T-helper 1 cell treated with Interleukin-12 subunit alpha and Interleukin-12 subunit beta and Interleukin-4 antibody, amounts not matched to agents 30 μg/mL and 1 μg/mL, for 36 hours (primary cell): ENCODE measurements around the gene ZNF226.
"Not testable (repeated sequence)": the region's sequence is repeated elsewhere in the genome, so short reads cannot be mapped to it uniquely, and the experiment has no call there.

Experiments
- H3K27ac Mint-ChIP-seq: one replicate; pipeline ENCODE4 v1.8.0; 2021; ENCODE audit warnings: mild to moderate bottlenecking, mixed read lengths
- H3K27me3 Mint-ChIP-seq: one replicate; pipeline ENCODE4 v1.8.0; 2021; ENCODE audit warnings: low read depth, mixed read lengths
- H3K36me3 Mint-ChIP-seq: one replicate; pipeline ENCODE4 v1.8.0; 2021; ENCODE audit warnings: low read depth, mixed read lengths
- H3K4me1 Mint-ChIP-seq: one replicate; pipeline ENCODE4 v1.8.0; 2021; ENCODE audit warnings: low read depth, mixed read lengths
- H3K4me3 Mint-ChIP-seq: one replicate; pipeline ENCODE4 v1.8.0; 2021; ENCODE audit warnings: mild to moderate bottlenecking, moderate library complexity, mixed read lengths
- H3K9me3 Mint-ChIP-seq: one replicate; pipeline ENCODE4 v1.8.0; 2021; ENCODE audit warnings: mixed read lengths

The ZNF226 gene

DNA sequence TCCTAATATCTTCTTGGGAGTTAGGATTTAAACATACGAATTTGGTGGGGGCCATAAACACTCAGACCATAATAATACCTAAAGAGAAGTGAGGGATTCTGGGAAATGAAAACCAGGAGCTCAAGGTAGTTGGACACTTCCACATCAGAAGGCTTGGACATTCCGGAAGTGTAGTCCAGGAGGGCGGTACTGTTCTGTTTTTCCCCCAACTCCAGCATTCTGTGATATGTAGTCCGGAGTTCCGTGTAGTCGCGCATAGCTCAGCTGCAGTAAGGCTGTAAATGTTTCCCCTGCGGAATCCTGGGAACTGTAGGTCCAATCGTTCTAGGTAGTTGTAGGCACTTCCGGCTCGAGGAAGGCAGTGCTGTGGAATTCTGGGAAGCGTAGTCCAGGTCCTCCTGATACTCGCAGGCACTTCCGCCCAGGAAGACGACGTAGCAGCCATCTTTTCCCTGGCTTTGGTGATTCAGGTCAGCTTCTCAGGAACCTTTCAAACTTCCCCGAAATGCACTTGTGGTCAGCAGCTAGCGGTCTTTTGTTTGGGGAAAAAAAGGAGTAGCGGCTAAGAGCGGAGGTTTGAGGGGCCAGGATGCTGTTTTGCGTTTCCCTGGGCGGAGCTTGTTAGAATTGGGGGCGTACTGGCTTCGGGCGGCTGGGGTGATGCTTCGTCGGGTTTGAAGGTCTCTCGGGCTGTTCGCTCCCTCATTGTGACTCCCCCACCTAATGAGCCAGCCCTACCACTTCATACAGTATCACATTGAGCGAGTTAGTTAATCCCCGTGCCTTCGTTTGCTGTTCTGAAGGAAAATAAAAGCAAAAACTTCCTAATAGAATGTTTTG lies at the start of gene ZNF226:
Gene ZNF226 (plus strand): TSS at position 428 of the 840 bp plus-strand sequence. CDS start 4,981 bp downstream, outside the sequence.
- Mint-ChIP-seq H3K36me3 (peaks cover 43% of the 10 kb centered on the region), H3K27ac (peak within 1 kb of the TSS; percentile 88), H3K27me3 (no peaks in the 10 kb centered on the region), H3K4me3 (peak within 1 kb of the TSS; percentile 94), H3K4me1 (peaks cover 16% of the 10 kb centered on the region), H3K9me3 (peaks cover 51% of the 10 kb centered on the region)

DNA sequence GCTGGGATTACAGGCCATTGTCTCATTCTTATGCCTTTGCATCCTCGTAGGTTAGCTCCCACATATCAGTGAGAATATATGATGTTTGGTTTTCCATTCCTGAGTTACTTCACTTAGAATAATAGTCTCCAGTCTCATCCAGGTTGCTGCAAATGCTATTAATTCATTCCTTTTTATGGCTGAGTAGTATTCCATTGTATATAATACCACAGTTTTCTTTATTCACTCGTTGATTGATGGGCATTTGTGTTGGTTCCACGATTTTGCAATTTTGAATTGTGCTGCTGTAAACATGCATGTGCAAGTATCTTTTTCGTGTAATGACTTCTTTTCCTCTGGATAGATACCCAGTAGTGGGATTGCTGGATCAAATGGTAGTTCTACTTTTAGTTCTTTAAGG lies 43.7 kb upstream of the ZNF226 start:
- not testable (repeated sequence) for H3K27me3 Mint-ChIP-seq, H3K4me1 Mint-ChIP-seq, H3K27ac Mint-ChIP-seq, H3K4me3 Mint-ChIP-seq
- peaks cover 82% of the 10 kb centered on the region for H3K36me3 Mint-ChIP-seq
- peaks cover 50% of the 10 kb centered on the region for H3K9me3 Mint-ChIP-seq

DNA sequence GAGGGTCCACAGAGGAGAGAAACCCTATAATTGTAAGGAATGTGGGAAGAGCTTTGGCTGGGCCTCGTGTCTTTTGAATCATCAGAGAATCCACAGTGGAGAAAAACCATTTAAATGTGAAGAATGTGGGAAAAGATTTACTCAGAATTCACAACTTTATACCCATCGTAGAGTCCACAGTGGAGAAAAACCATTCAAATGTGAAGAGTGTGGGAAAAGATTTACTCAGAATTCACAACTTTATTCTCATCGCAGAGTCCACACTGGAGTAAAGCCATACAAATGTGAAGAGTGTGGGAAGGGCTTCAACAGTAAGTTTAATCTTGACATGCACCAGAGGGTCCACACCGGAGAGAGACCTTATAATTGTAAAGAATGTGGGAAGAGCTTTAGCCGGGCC lies 32.9 kb upstream of the ZNF226 start:
- no peak overlapping the region for H3K4me3 Mint-ChIP-seq
- peaks cover 49% of the 10 kb centered on the region for H3K9me3 Mint-ChIP-seq
- H3K27me3 Mint-ChIP-seq, result no peaks in the 10 kb centered on the region
- H3K4me1 Mint-ChIP-seq, result no peaks in the 10 kb centered on the region
- peaks cover 31% of the 10 kb centered on the region for H3K36me3 Mint-ChIP-seq
- no peak overlapping the region for H3K27ac Mint-ChIP-seq

DNA sequence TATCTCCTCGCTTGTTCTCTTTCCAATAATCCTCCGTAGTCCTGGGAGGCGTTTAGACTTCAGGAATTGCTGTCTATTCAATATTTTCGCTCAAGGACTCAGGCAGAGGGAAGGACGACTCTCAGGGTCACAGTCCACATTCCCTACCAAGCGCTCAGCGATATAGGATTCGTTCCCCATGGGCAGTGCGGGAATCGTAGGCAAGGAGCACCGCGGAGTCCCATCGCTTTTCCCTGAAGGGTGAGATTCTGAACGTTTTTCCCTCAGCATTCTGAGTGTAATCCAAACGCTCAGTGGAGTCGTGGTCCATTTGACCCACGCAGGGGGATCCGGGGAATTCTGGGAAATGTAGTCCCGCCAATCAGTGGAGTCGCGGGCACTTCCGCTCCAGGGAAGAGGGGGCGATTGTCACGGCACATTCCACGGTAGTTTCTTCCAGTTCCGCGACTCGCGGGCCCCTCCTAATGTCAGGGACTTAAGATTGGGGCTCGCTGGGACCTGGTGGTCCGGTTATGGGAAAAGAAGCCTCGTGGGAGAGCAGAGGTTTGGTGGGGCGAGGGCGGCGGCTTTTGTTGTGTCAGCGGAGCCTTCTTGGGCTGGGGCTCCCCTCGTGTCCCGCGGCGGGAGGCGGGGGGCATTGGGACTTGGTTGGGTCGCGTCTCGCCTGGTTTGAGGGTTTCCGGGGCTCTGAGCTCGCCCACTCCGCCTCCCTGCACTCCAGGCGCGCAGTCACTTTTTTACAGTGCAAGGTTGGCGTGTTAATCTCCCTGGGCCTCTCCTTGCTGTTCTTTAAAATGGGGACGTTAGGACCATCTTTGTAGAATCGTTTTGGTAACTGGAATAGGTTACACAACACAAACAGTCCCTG lies 23.5 kb upstream of the ZNF226 start, which contains the start of gene ZNF234:
Gene ZNF234 (plus strand): TSS at position 364 of the 868 bp plus-strand sequence. CDS start 3,079 bp downstream, outside the sequence.
- Mint-ChIP-seq H3K4me1 (peaks cover 12% of the 10 kb centered on the region), H3K9me3 (peaks cover 26% of the 10 kb centered on the region), H3K4me3 (peak within 1 kb of the TSS; percentile 92), H3K27me3 (no peaks in the 10 kb centered on the region), H3K36me3 (peaks cover 31% of the 10 kb centered on the region), H3K27ac (peak within 1 kb of the TSS; percentile 58)

DNA sequence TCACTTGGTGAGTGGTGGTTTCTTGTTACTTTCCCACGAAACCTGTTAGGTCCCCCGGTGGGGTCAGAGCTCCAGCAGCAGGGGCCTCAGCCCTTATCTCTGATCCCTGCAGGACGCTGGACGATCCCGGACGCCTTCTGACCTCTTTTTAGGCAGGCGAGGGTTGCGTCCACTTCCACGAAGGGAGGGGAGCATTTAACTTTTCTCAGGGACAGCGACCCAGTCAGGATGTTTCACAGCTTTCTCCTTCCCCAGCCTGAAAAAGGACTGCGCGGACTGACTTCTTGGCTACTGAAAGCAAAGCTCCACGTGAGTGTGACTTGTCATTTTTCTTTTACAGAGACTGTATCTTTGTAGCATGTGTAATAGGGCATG lies 22.9 kb upstream of the ZNF226 start:
- peaks cover 23% of the 10 kb centered on the region for H3K9me3 Mint-ChIP-seq
- peaks cover 32% of the 10 kb centered on the region for H3K36me3 Mint-ChIP-seq
- H3K27ac Mint-ChIP-seq, result peak overlapping the region; percentile 58
- peaks cover 12% of the 10 kb centered on the region for H3K4me1 Mint-ChIP-seq
- H3K4me3 Mint-ChIP-seq, result peak overlapping the region; percentile 92
- no peaks in the 10 kb centered on the region for H3K27me3 Mint-ChIP-seq

DNA sequence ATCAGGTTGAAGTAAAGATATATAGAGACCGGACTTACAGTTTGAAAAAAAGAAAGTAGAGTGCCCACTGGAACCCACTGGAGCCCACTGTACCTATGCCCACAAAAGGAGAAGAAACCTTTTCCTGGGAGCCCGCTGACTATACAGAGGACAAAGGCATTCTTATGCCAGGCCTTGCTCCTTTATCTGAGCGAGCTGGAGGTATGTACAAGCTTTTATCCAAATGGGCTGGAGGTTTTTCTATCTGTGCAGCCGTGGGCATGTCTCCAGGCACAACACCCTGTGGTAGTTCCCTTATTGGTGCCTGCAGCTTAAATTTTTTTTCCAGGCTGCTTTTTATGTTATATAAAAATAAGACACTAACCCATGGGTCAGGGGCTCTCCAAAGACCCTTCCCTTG lies 15.1 kb upstream of the ZNF226 start:
- Mint-ChIP-seq H3K9me3 (peaks cover 29% of the 10 kb centered on the region), H3K27me3 (no peaks in the 10 kb centered on the region), H3K36me3 (peaks cover 73% of the 10 kb centered on the region), H3K27ac (no peak overlapping the region), H3K4me1 (no peaks in the 10 kb centered on the region), H3K4me3 (no peak overlapping the region)

DNA sequence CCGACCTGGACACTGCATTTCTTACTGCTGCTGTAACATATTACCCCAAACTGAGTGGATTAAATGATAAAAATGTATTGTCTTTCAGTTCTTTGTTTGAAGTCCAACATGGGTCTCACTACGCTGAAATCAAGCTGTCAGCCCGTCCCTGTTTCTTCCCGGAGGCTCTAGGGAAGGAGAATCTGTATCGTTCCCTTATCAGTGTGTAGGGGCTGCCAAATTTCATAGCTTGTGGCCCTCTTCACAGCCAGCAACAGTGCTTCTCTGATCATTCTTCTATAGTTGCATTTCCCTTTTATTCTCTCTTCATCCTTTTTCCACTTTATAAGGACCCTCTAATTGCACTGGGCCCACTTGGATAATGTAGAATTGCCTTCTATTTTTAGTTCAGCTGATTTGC lies 13.4 kb upstream of the ZNF226 start:
- Mint-ChIP-seq H3K27me3 (no peaks in the 10 kb centered on the region), H3K36me3 (peaks cover 63% of the 10 kb centered on the region), H3K4me1 (no peaks in the 10 kb centered on the region), H3K27ac (no peak overlapping the region), H3K9me3 (peaks cover 29% of the 10 kb centered on the region), H3K4me3 (no peak overlapping the region)

DNA sequence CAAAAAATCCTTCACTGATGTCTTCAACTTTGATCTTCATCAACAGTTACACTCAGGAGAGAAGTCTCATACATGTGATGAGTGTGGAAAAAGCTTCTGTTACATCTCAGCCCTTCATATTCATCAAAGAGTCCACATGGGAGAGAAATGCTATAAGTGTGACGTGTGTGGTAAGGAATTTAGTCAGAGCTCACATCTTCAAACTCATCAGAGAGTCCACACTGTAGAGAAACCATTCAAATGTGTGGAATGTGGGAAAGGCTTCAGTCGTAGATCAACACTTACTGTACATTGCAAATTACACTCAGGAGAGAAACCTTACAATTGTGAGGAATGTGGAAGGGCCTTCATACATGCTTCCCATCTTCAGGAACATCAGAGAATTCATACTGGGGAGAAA lies 8.4 kb upstream of the ZNF226 start:
- H3K27ac Mint-ChIP-seq, result no peak overlapping the region
- peaks cover 50% of the 10 kb centered on the region for H3K9me3 Mint-ChIP-seq
- peaks cover 48% of the 10 kb centered on the region for H3K36me3 Mint-ChIP-seq

DNA sequence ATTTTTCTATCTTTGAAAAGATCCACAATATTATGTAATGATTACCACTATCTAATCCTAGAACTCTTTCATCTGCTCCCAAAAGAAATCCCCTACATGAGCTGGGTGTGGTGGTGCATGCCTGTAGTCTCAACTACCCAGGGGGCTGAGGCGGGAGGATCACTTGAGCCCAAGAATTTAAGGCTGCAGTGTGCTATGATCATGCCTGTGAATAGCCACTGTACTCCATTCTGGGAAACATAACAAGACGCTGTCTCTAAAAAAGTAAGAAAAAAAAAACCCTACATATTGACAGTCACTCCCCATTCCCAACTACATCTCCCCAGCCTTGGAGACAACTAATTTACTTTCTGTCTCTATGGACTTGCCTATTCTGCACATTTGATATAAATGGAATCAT lies 1.1 kb upstream of the ZNF226 start:
- no peak overlapping the region for H3K4me3 Mint-ChIP-seq
- H3K9me3 Mint-ChIP-seq, result peaks cover 46% of the 10 kb centered on the region

More for the DNA sequence above, 8.4 kb upstream of the ZNF226 start:
- H3K4me3 Mint-ChIP-seq, result no peak overlapping the region
- no peaks in the 10 kb centered on the region for H3K27me3 Mint-ChIP-seq
- H3K4me1 Mint-ChIP-seq, result no peaks in the 10 kb centered on the region

DNA sequence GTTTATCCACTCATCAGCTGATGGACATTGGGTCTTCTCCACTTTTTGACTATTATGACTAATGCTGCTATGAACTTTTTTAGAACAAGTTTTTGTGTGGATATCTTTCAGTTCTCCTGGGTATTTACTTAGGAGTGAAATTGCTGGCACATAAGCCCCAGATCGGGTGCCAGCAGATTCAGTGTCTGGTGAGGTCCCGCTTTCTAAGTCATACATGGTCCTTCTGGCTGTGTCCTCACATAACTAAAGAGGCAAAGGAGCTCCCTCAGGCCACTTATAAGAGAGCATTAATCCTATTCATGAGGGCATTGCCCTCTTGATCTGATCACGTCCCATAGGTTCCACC lies 600 bp upstream of the ZNF226 start:
- peaks cover 16% of the 10 kb centered on the region for H3K4me1 Mint-ChIP-seq
- H3K9me3 Mint-ChIP-seq, result peaks cover 49% of the 10 kb centered on the region
- H3K36me3 Mint-ChIP-seq, result peaks cover 37% of the 10 kb centered on the region
- peak overlapping the region; percentile 88 for H3K27ac Mint-ChIP-seq
- H3K27me3 Mint-ChIP-seq, result no peaks in the 10 kb centered on the region
- peak overlapping the region; percentile 94 for H3K4me3 Mint-ChIP-seq

More for the DNA sequence above, 1.1 kb upstream of the ZNF226 start:
- H3K27ac Mint-ChIP-seq, result no peak overlapping the region
- H3K27me3 Mint-ChIP-seq, result no peaks in the 10 kb centered on the region
- peaks cover 16% of the 10 kb centered on the region for H3K4me1 Mint-ChIP-seq
- H3K36me3 Mint-ChIP-seq, result peaks cover 33% of the 10 kb centered on the region

DNA sequence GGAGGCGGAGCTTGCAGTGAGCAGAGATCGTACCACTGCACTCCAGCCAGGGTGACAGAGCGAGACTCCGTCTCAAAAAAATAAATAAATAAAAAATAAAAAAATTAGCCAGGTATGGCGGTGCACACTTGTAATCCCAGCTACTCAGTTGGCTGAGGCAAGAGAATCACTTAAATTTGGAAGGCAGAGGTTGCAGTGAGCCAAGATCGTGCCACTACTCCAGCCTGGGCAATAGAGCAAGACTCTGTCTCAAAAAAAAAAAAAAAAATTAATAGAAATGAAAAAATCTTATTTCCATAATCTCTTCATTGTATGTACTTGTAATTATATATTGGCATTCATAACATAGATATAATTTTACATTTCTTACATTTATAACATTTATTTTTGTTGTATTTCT lies 5.8 kb downstream of the ZNF226 start:
- not testable (repeated sequence) for H3K27me3 Mint-ChIP-seq, H3K4me3 Mint-ChIP-seq, H3K27ac Mint-ChIP-seq
- peaks cover 86% of the 10 kb centered on the region for H3K36me3 Mint-ChIP-seq
- H3K9me3 Mint-ChIP-seq, result peaks cover 66% of the 10 kb centered on the region
- peaks cover 11% of the 10 kb centered on the region for H3K4me1 Mint-ChIP-seq

DNA sequence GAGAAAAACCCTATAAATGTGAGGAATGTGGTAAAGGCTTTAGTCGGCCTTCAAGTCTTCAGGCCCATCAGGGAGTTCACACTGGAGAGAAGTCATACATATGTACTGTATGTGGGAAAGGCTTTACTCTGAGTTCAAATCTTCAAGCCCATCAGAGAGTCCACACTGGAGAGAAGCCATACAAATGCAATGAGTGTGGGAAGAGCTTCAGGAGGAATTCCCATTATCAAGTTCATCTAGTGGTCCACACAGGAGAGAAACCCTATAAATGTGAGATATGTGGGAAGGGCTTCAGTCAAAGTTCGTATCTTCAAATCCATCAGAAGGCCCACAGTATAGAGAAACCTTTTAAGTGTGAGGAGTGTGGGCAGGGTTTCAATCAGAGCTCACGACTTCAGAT lies 11.7 kb downstream of the ZNF226 start:
- Mint-ChIP-seq H3K27me3 (no peaks in the 10 kb centered on the region), H3K36me3 (peaks cover 66% of the 10 kb centered on the region), H3K4me3 (no peak overlapping the region), H3K27ac (no peak overlapping the region), H3K4me1 (no peaks in the 10 kb centered on the region), H3K9me3 (peaks cover 85% of the 10 kb centered on the region)

DNA sequence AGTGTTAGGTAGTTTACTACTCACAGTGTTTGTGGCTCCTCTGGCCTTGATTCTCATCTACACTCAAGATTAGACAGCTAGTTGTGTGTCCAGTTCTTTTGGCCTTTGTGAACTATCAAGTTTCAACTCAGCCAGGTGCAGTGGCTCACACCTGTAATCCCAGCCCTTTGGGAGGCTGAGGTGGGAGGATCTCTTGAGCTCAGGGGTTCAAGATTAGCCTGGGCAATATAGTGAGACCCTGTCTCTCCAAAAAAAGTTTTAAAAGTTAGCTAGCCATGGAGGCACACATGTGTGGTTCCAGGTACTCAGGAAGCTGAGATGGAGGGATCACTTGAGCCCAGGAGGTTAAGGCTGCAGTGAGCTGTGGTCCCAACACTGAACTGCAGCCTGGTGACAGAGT lies 16.1 kb downstream of the ZNF226 start:
- H3K27me3 Mint-ChIP-seq, result no peaks in the 10 kb centered on the region
- H3K4me1 Mint-ChIP-seq, result no peaks in the 10 kb centered on the region
- no peak overlapping the region for H3K4me3 Mint-ChIP-seq
- peaks cover 70% of the 10 kb centered on the region for H3K9me3 Mint-ChIP-seq
- peaks cover 22% of the 10 kb centered on the region for H3K36me3 Mint-ChIP-seq
- no peak overlapping the region for H3K27ac Mint-ChIP-seq

DNA sequence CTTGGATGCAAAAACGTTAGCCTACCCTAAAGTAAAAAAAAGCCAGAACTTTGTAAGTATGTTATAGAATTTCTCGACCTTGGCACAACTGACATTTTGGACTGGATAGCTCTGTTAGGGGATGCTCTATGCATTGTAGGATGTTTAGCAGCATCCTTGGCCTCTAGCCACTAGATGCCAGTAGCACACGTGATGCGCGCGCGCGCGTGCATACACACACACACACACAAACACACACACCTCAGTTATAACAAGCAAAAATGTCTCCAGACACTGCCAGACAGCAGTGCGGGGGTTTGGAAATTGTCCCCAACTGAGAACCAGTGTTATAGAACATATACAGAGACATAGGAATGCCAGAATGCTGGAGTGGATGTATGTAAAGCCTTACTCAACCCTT lies 17.2 kb downstream of the ZNF226 start:
- Mint-ChIP-seq H3K27ac (no peak overlapping the region), H3K4me1 (no peaks in the 10 kb centered on the region), H3K4me3 (no peak overlapping the region), H3K36me3 (peaks cover 10% of the 10 kb centered on the region), H3K27me3 (no peaks in the 10 kb centered on the region), H3K9me3 (peaks cover 70% of the 10 kb centered on the region)

DNA sequence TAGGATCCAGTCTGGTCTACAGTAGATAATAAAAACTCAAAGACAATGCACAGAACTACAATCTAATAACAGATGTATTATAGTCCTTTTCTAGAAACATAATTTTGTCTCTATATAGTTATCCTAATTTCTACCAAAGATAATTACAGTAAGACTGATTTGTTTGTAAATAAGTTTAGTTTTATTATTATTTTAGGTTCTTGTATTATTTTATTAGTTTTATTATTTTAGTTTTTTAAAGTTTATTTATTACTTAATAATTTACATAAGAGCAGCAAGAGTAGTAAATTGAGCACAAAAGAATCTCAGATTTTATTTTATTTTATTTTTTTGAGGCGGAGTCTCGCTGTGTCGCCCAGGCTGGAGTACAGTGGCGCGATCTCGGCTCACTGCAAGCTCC lies 25.1 kb downstream of the ZNF226 start:
- Mint-ChIP-seq H3K9me3 (peaks cover 48% of the 10 kb centered on the region), H3K4me3 (no peak overlapping the region), H3K4me1 (no peaks in the 10 kb centered on the region), H3K36me3 (no peaks in the 10 kb centered on the region), H3K27me3 (no peaks in the 10 kb centered on the region), H3K27ac (no peak overlapping the region)
